Epithelial cell of proximal tubule (primary cell): Measurements from ENCODE around the gene SV2B. TPM values are rescaled to one million over a fixed set of nuclear protein-coding genes. Genes with fewer than 3 reads are reported as not detected.

Experiments
- DNase-seq: peaks from one replicate; pipeline ENCODE4 v3.0.0-alpha.2; 2011; ENCODE audit warnings: low read depth
- H3K4me3 ChIP-seq: 2 replicates; pipeline ENCODE4 v1.5.1; 2011; ENCODE audit warnings: low read depth, mild to moderate bottlenecking, low read length
- CTCF ChIP-seq: conservative IDR thresholded peaks from 2 replicates; pipeline ENCODE4 v1.5.1; 2012; ENCODE audit warnings: low read depth, mild to moderate bottlenecking, low read length
- total RNA-seq: library from RNA; depleted of rRNA; stranded (reverse); fragments of >200 nt; gene quantifications from 2 replicates; pipeline ENCODE4 v1.2.3, GENCODE V29; 2015

Gene SV2B
- total RNA-seq, 1 donor from 2014 or later, result not detected

DNA sequence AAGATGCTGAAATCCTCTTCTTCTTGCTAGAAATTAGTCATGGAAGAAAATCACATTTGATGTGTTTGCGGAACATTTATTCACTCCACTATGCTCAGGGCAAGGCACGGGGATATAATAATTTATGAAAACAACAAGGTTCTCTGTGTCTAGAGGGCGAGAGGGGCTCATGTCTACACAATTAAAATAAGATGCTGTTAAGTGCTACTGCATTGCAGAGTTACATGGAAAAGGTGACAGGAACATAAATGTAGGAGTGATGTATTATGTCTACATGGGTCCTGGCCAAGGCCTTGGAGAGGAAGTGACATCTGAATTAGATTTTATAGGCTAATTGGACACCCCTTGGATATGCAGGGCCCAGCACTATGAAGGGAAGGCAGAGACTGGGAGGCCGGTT is 96.1 kb downstream of the SV2B start:
- no peak for TF ChIP-seq CTCF
- DNase-seq, result no peak
- no peak overlapping the region for H3K4me3 ChIP-seq

DNA sequence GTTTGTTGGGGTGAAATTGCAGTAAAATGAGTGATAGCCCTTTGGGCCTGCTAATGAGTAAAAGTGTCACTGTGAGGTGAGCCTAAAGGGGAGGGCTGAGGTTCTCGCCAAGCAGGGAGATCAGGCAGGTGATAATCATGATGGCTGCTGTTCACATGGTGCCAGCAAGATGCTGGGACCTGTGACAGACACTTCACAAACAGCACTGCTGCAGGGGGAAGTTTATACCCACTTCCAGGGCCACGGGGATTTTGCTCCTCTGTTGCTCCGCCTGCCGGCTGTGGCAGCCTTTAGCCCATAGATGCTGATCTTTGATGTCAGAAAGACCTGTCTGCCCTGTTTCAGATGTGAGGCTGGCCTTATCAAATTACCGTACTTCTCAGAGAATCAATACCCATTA is 96.7 kb downstream of the SV2B start:
- DNase-seq, result no peak
- no peak overlapping the region for H3K4me3 ChIP-seq

GRCh38 chr15:91199511-91199910 is 99.5 kb downstream of the SV2B start:
- DNase-seq, result no peak
- TF ChIP-seq CTCF, result no peak
- H3K4me3 ChIP-seq, result no peak overlapping the region

More for the DNA sequence above, 96.7 kb downstream of the SV2B start:
- TF ChIP-seq CTCF, result no peak

GRCh38 chr15:91200101-91200754 is 100.2 kb downstream of the SV2B start:
- DNase-seq, result no peak
- H3K4me3 ChIP-seq, result no peak overlapping the region
- TF ChIP-seq CTCF, result no peak

DNA sequence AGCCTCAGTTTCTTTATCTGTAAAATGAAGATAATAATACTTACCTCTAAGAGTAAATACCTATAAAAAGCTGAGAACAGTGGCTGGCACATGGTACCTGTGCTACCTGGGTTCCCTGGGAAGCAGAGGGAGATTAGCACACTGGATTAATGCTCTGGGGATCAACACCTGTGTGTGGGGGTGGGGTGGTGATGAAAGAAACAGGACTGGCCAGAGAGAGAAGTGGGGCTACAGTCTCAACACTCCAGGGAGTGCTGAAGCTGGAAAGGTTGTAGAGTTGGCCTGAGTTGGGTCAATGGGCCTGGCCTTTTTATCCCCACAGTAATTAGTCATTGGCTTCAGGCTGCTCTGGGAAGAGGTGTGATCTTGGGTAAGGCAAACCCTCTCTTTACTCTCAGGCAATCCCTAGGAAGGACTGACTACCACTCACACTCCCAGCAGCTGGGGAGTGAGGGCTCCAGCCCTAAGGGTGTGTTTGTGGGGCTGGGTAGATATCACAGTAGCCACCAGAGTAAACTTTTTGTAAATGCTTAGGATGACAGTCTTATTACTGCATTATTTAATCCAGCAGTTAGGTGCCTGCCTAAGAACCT is 102.5 kb downstream of the SV2B start:
- no peak overlapping the region for H3K4me3 ChIP-seq
- no peak for TF ChIP-seq CTCF
- no peak for DNase-seq

GRCh38 chr15:91203619-91204203 is 103.7 kb downstream of the SV2B start:
- TF ChIP-seq CTCF, result no peak
- H3K4me3 ChIP-seq, result no peak overlapping the region
- DNase-seq, result no peak
